ENCODE data around the gene SEPHS2.
"Not testable (repeated sequence)": the region's sequence is repeated elsewhere in the genome, so short reads cannot be mapped to it uniquely, and the experiment has no call there.

Gene SEPHS2

DNA sequence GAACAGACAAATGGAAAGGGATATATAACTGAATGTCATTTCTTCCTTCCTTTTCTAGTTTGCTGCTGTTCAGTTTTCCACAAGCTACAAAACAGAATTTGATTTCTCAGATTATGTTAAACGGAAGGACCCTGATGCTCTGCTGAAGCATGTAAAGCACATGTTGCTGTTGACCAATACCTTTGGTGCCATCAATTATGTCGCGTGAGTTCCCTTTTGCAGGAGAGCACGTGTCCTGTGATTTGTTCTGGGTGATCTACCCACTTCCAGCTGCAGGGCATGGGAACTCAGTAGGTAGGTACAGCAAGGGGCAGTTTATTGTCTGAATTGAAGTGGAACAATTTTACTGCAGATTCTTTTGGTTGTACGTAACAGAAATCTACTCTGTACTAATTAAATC lies 35.7 kb upstream of the SEPHS2 start:
- CTCF ChIA-PET, result no interaction called here
- POLR2A ChIA-PET, result interaction anchor here (0.6 kb wide), 1 partner anchor 43 kb away, joined by 3 read pairs; no protein-coding TSS in a partner anchor
- DNase-seq (ENCODE audit: extremely low spot score), result no peak
- no peak for TF ChIP-seq SP1 (IDR thresholded peaks at IDR 0.05)
- no peak for TF ChIP-seq TARDBP (IDR thresholded peaks at IDR 0.05)
- TF ChIP-seq SUZ12 (IDR thresholded peaks at IDR 0.05), result no peak
- TF ChIP-seq NFRKB (IDR thresholded peaks at IDR 0.05), result no peak
- no peak for TF ChIP-seq LEF1 (IDR thresholded peaks at IDR 0.05; ENCODE audit: borderline replicate concordance)
- no peak for TF ChIP-seq ELF4 (IDR thresholded peaks at IDR 0.05)
- no peak for TF ChIP-seq PKNOX1 (IDR thresholded peaks at IDR 0.05)
- no peak for TF ChIP-seq L3MBTL2 (conservative IDR thresholded peaks at IDR 0.05)
- no peak for TF ChIP-seq BHLHE40 (IDR thresholded peaks at IDR 0.05; ENCODE audit: borderline replicate concordance)
- no peak for TF ChIP-seq CTBP1 (IDR thresholded peaks at IDR 0.05; ENCODE audit: borderline replicate concordance)
- no peak for TF ChIP-seq ARNT (IDR thresholded peaks at IDR 0.05)
- TF ChIP-seq ZNF384 (IDR thresholded peaks at IDR 0.05), result no peak
- TF ChIP-seq FOXK2 (IDR thresholded peaks at IDR 0.05), result no peak
- TF ChIP-seq FOXM1 (IDR thresholded peaks at IDR 0.05; ENCODE audit: borderline replicate concordance), result no peak
- TF ChIP-seq HDGF (IDR thresholded peaks at IDR 0.05; ENCODE audit: borderline replicate concordance), result no peak
- no peak for TF ChIP-seq FOXA1 (IDR thresholded peaks at IDR 0.05)

GRCh38 chr16:30478766-30479478 lies 33.2 kb upstream of the SEPHS2 start:
- TF ChIP-seq NFRKB (IDR thresholded peaks at IDR 0.05) (no peak), PKNOX1 (IDR thresholded peaks at IDR 0.05) (no peak), ELF4 (IDR thresholded peaks at IDR 0.05) (no peak), L3MBTL2 (conservative IDR thresholded peaks at IDR 0.05) (no peak), ARNT (IDR thresholded peaks at IDR 0.05) (no peak), HDGF (IDR thresholded peaks at IDR 0.05; ENCODE audit: borderline replicate concordance) (no peak), SUZ12 (IDR thresholded peaks at IDR 0.05) (no peak), FOXA1 (IDR thresholded peaks at IDR 0.05) (no peak), ZNF384 (IDR thresholded peaks at IDR 0.05) (no peak), FOXK2 (IDR thresholded peaks at IDR 0.05) (no peak), FOXM1 (IDR thresholded peaks at IDR 0.05; ENCODE audit: borderline replicate concordance) (no peak), SP1 (IDR thresholded peaks at IDR 0.05) (no peak), CTBP1 (IDR thresholded peaks at IDR 0.05; ENCODE audit: borderline replicate concordance) (no peak), BHLHE40 (IDR thresholded peaks at IDR 0.05; ENCODE audit: borderline replicate concordance) (no peak), LEF1 (IDR thresholded peaks at IDR 0.05; ENCODE audit: borderline replicate concordance) (no peak), TARDBP (IDR thresholded peaks at IDR 0.05) (no peak)
- CTCF ChIA-PET, result no interaction called here

GRCh38 chr16:30477773-30478172 lies 32.1 kb upstream of the SEPHS2 start:
- POLR2A ChIA-PET; DNase-seq (ENCODE audit: extremely low spot score): not testable (repeated sequence)
- CTCF ChIA-PET, result interaction anchor here (1.2 kb wide), 1 partner anchor 31 kb away, joined by 5 read pairs; no protein-coding TSS in a partner anchor

More at GRCh38 chr16:30478766-30479478, 33.2 kb upstream of the SEPHS2 start:
- no peak for DNase-seq (ENCODE audit: extremely low spot score)
- POLR2A ChIA-PET, result no interaction called here

DNA sequence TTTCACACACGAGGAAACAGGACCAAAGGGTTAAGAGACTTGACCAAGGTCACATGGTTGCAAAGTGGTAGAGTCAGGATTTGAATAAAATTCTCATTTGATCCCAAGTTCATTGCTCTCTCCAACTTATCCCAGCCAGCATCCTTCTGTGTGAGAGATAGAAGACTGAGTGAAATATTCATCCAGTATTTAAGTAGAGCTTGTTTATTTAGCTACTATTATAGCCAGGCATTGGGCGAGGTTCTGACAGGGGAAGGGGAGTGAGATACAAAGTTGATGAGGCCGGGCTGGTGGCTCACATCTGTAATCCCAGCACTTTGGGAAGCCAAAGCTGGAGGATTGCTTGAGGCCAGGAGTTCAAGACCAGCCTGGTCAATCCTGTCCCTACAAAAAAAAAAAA lies 31.3 kb upstream of the SEPHS2 start:
- POLR2A ChIA-PET, result interaction anchor here (1.0 to 1.5 kb wide), 2 partner anchors 47 to 96 kb away, joined by 3 read pairs; no protein-coding TSS in a partner anchor

GRCh38 chr16:30474684-30475083 lies 29.0 kb upstream of the SEPHS2 start:
- ChIA-PET CTCF (interaction anchor here (1.1 kb wide), 1 partner anchor 45 kb away, joined by 4 read pairs; the partner anchor contains the start of gene DCTPP1), POLR2A (no interaction called here)
- DNase-seq (ENCODE audit: extremely low spot score), result no peak
- TF ChIP-seq ZNF384 (IDR thresholded peaks at IDR 0.05), result no peak
- TF ChIP-seq TARDBP (IDR thresholded peaks at IDR 0.05), result no peak

More for the DNA sequence above, 31.3 kb upstream of the SEPHS2 start:
- no peak for DNase-seq (ENCODE audit: extremely low spot score)
- CTCF ChIA-PET, result interaction anchor here (1.2 kb wide), 1 partner anchor 32 kb away, joined by 5 read pairs; no protein-coding TSS in a partner anchor
- no peak for TF ChIP-seq L3MBTL2 (conservative IDR thresholded peaks at IDR 0.05)

DNA sequence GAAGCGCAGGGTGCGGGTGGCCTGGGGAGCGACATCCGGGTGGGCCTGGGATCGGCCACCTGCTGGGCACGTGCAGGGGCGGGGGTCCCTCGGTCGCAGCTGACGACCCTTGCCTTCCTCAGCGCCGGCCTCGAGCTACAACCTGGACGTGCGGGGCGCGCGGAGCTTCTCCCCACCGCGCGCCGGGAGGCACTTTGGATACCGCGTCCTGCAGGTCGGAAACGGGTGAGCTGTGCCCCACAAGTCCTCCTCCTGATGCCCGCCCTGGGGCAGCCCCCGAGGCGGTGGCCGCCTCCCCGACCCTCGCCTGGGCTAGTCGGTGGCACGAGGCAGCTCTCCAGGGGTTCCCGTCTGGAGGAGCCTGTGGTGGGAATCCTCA lies 28.4 kb upstream of the SEPHS2 start:
- no peak for TF ChIP-seq ELF4 (IDR thresholded peaks at IDR 0.05)
- TF ChIP-seq FOXK2 (IDR thresholded peaks at IDR 0.05), result no peak
- no peak for TF ChIP-seq TARDBP (IDR thresholded peaks at IDR 0.05)
- CTCF ChIA-PET, result no interaction called here
- no peak for DNase-seq (ENCODE audit: extremely low spot score)
- POLR2A ChIA-PET, result interaction anchor here (0.8 kb wide), 1 partner anchor 29 kb away, joined by 4 read pairs; the partner anchor contains the start of gene SEPHS2

DNA sequence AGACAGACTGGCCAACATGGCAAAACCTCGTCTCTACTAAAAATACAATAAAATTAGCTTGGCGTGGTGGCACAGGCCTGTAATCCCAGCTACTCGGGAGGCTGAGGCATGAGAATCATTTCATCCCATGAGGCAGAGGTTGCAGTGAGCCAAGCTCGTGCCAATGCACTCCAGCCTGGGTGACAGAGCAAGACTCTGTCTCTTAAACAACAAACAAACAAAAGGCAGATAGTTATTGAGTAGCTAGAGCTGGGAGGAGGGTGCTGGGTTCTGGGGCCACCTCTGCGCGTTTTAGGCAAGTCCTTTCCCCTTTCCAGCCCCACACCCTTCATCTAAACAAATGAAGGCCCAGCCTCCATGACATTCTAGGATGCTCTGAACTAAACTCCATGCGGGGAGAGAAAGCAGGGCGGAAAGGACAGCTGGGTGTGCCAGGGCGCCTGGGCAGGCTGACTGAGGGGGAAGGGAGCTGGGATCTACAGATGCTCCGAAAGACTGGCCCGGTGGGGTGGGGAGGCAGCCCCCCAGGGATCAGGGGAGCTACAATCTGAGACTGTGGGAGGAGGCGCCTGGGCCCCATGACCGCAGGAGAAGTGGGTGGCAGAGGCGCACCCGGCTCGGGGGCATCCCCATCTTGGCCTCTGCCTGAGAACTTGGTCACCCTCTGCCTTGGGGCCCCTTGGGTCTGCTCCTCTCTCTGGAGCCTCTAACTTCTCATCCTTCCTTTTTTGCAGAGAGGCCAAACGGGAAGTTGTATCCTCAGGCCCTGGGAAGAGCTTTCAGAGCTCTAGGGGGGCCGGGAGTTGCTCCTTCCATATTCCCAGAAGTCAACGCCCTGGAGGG lies 27.8 kb upstream of the SEPHS2 start:
- ChIA-PET CTCF (interaction anchor here (1.1 kb wide), 1 partner anchor 23 kb away, joined by 3 read pairs; no protein-coding TSS in a partner anchor), POLR2A (interaction anchor here (0.8 kb wide), 1 partner anchor 28 kb away, joined by 4 read pairs; the partner anchor contains the start of gene SEPHS2)
- TF ChIP-seq SUZ12 (IDR thresholded peaks at IDR 0.05) (no peak), FOXM1 (IDR thresholded peaks at IDR 0.05; ENCODE audit: borderline replicate concordance) (no peak), HDGF (IDR thresholded peaks at IDR 0.05; ENCODE audit: borderline replicate concordance) (no peak), FOXK2 (IDR thresholded peaks at IDR 0.05) (no peak)
- DNase-seq (ENCODE audit: extremely low spot score), result no peak
